C4-2B (cell line): ENCODE measurements around the gene PARK7.
A peak's percentile ranks its signal among the peaks of the same experiment; 100 is the strongest.

Experiments used
- ZFX ChIP-seq: fragments of 450-650 bp; IDR thresholded peaks from 2 replicates; pipeline ENCODE4 v1.6.1; 2017
- TF ChIP-seq, protein P1 (sequence below): fragments of 450-650 bp; conservative IDR thresholded peaks from 2 replicates; pipeline ENCODE4 v1.5.1; 2017; ENCODE audit warnings: mild to moderate bottlenecking

DNA sequence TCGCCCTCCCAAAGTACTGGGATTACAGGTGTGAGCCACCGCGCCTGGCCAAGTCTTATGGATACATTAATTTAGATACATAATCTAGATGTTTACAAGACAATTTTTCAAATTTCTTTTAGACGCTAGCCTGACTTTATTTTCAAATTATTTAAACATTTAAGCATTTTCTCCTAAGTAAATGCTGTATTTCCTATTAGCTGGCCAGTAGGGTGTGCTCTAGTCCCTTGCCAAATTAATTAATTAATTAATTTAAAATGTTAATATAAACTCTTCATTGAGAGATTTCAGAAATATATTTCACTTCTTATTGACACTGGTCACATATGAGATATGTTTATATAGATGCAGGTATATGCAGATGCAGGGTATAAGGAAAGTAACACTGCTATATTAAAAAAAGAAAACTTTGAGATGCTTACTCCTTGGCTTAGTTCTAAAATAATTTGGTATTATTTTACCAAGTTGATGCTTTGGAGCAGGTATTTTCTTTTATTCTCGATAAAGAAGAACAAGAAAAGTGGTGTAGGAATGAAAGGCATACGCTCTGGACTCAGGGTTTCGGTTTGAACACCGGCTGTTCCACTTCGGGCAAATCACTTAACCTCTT is 69.8 kb downstream of the PARK7 start:
- TF ChIP-seq, protein P1, sequence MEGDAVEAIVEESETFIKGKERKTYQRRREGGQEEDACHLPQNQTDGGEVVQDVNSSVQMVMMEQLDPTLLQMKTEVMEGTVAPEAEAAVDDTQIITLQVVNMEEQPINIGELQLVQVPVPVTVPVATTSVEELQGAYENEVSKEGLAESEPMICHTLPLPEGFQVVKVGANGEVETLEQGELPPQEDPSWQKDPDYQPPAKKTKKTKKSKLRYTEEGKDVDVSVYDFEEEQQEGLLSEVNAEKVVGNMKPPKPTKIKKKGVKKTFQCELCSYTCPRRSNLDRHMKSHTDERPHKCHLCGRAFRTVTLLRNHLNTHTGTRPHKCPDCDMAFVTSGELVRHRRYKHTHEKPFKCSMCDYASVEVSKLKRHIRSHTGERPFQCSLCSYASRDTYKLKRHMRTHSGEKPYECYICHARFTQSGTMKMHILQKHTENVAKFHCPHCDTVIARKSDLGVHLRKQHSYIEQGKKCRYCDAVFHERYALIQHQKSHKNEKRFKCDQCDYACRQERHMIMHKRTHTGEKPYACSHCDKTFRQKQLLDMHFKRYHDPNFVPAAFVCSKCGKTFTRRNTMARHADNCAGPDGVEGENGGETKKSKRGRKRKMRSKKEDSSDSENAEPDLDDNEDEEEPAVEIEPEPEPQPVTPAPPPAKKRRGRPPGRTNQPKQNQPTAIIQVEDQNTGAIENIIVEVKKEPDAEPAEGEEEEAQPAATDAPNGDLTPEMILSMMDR = peak; percentile 90
- no peak for TF ChIP-seq ZFX
